ENCODE data around the gene HLA-DMA.

- TF ChIP-seq CTCF (IDR thresholded peaks at IDR 0.05) (no peak), POLR2A (IDR thresholded peaks at IDR 0.05) (no peak), EP300 (IDR thresholded peaks at IDR 0.05) (no peak)
These were observed 9.4 kb upstream of the HLA-DMA start for GRCh38 chr6:32962213-32962826.
